Fibroblast of lung (primary cell): ENCODE results near the gene ACSL3. TPM values are rescaled to one million over a fixed set of nuclear protein-coding genes. Genes with fewer than 3 reads are reported as not detected.
A peak's percentile ranks its signal among the peaks of the same experiment; 100 is the strongest.

Source experiments
- DNase-seq, 2 donors: peaks; one replicate each; pipeline versions ENCODE4 v3.0.0 to v3.0.0-alpha.2; 2010; ENCODE audit warnings: low read depth in 2 of 2
- H2AFZ ChIP-seq: 2 replicates; pipeline ENCODE4 v1.5.1; 2012; ENCODE audit warnings: low read length, control low read depth, inconsistent platforms
- H3K27ac ChIP-seq: 2 replicates; pipeline ENCODE4 v1.5.1; 2011; ENCODE audit warnings: low read length, control low read depth; ENCODE audit not compliant: insufficient read depth
- H3K27me3 ChIP-seq: 2 replicates; pipeline ENCODE4 v1.5.1; 2011; ENCODE audit warnings: mild to moderate bottlenecking, low read length; ENCODE audit not compliant: control insufficient read depth, insufficient read depth
- H3K36me3 ChIP-seq: 2 replicates; pipeline ENCODE4 v1.5.1; 2011; ENCODE audit warnings: low read length; ENCODE audit not compliant: control insufficient read depth, insufficient read depth
- H3K4me1 ChIP-seq: 2 replicates; pipeline ENCODE4 v1.5.1; 2011; ENCODE audit warnings: low read length; ENCODE audit not compliant: control insufficient read depth, insufficient read depth; ENCODE audit errors: extremely low read depth
- H3K4me2 ChIP-seq: 2 replicates; pipeline ENCODE4 v1.5.1; 2011; ENCODE audit warnings: low read length, control low read depth; ENCODE audit not compliant: insufficient read depth; ENCODE audit errors: extremely low read depth
- H3K4me3 ChIP-seq, 4 experiments: fragments of 200-600 bp in 1 of 4; sonication (generic) in 1 of 4; replicated peaks in 1 of 4; 2 replicates each; pipeline ENCODE4 v1.5.1; 2011 to 2016; ENCODE audit warnings: low read length in 4 of 4, low read depth in 3 of 4, mild to moderate bottlenecking in 3 of 4, control low read depth in 2 of 4, inconsistent platforms in 1 of 4, mixed read lengths in 1 of 4; ENCODE audit not compliant: insufficient read depth in 1 of 4; ENCODE audit errors: control extremely low read depth in 1 of 4
- H3K79me2 ChIP-seq: 2 replicates; pipeline ENCODE4 v1.5.1; 2012; ENCODE audit warnings: mild to moderate bottlenecking, low read length, inconsistent platforms; ENCODE audit not compliant: control insufficient read depth, insufficient read depth
- H3K9ac ChIP-seq: 2 replicates; pipeline ENCODE4 v1.5.1; 2011; ENCODE audit warnings: mild to moderate bottlenecking, low read length, control low read depth; ENCODE audit not compliant: insufficient read depth
- H3K9me3 ChIP-seq: 2 replicates; pipeline ENCODE4 v1.5.1; 2012; ENCODE audit warnings: low read depth, low read length; ENCODE audit not compliant: control insufficient read depth, insufficient read depth
- H4K20me1 ChIP-seq: 2 replicates; pipeline ENCODE4 v1.5.1; 2011; ENCODE audit warnings: low read length; ENCODE audit not compliant: control insufficient read depth, insufficient read depth; ENCODE audit errors: extremely low read depth
- CTCF ChIP-seq, 2 donors: IDR thresholded peaks in 1 of 2; conservative IDR thresholded peaks in 1 of 2; 1 replicate in 1 of 2; 2 replicates in 1 of 2; pipeline ENCODE4 v1.5.1; 2011 to 2012; ENCODE audit warnings: low read length in 2 of 2, control low read depth in 1 of 2, inconsistent platforms in 1 of 2, low read depth in 1 of 2, mild to moderate bottlenecking in 1 of 2
- EZH2 ChIP-seq: IDR thresholded peaks from 2 replicates; pipeline ENCODE4 v1.5.1; 2012; ENCODE audit warnings: low read length, control low read depth, mild to moderate bottlenecking; ENCODE audit errors: missing control alignments
- polyA plus RNA-seq, 2 donors: library from polyadenylated mRNA; depleted of rRNA in 1 of 2; stranded (reverse) in 1 of 2; unstranded in 1 of 2; fragments of >200 nt; gene quantifications; 2 replicates each; pipeline ENCODE4 v1.2.1, GENCODE V29; 2011 to 2012; ENCODE audit warnings: missing spikeins in 1 of 2
- total RNA-seq: library from RNA; depleted of rRNA; stranded (reverse); fragments of >200 nt; gene quantifications from 2 replicates; pipeline ENCODE4 v1.2.1, GENCODE V29; 2014

The ACSL3 gene
- total and polyA plus RNA-seq, 2 donors (not counting 1 experiment from before 2014, with no cell fraction given), result 147 to 377 TPM

- H3K27ac ChIP-seq, result no peak overlapping the region
- H3K4me3 ChIP-seq, result no peak overlapping the region
- peaks cover 53% of the 10 kb centered on the region for H3K79me2 ChIP-seq
- peaks cover 14% of the 10 kb centered on the region for H3K4me1 ChIP-seq
- no peaks in the 10 kb centered on the region for H3K9me3 ChIP-seq
- TF ChIP-seq CTCF (conservative IDR thresholded peaks at IDR 0.05 in 1 of 2, IDR thresholded peaks at IDR 0.05 in 1 of 2; ENCODE audit: low read depth in 1 of 2, low read length in 2 of 2) (no peak), EZH2 (no peak)
- H4K20me1 ChIP-seq, result no peaks in the 10 kb centered on the region
- no peaks in the 10 kb centered on the region for H3K27me3 ChIP-seq
- peak; percentile 77 to 87 for DNase-seq
- no peak overlapping the region for H2AFZ ChIP-seq
- H3K36me3 ChIP-seq, result no peaks in the 10 kb centered on the region
- H3K9ac ChIP-seq, result no peak overlapping the region
- H3K4me2 ChIP-seq, result no peak overlapping the region
Observed at GRCh38 chr2:222900354-222900753, 39.5 kb downstream of the ACSL3 start.

- H3K9ac ChIP-seq, result no peak overlapping the region
- H3K4me1 ChIP-seq, result peaks cover 26% of the 10 kb centered on the region
- no peaks in the 10 kb centered on the region for H3K27me3 ChIP-seq
- TF ChIP-seq CTCF (conservative IDR thresholded peaks at IDR 0.05 in 1 of 2, IDR thresholded peaks at IDR 0.05 in 1 of 2; ENCODE audit: low read depth in 1 of 2, low read length in 2 of 2) (no peak), EZH2 (no peak)
- H3K36me3 ChIP-seq, result peaks cover 1% of the 10 kb centered on the region
- H2AFZ ChIP-seq, result no peak overlapping the region
- peaks cover 76% of the 10 kb centered on the region for H3K79me2 ChIP-seq
- H4K20me1 ChIP-seq, result no peaks in the 10 kb centered on the region
- H3K4me3 ChIP-seq, result no peak overlapping the region
- DNase-seq, result no peak
- H3K9me3 ChIP-seq, result no peaks in the 10 kb centered on the region
- no peak overlapping the region for H3K4me2 ChIP-seq
- H3K27ac ChIP-seq, result no peak overlapping the region
Observed at GRCh38 chr2:222902660-222903059, 41.8 kb downstream of the ACSL3 start.

- peak; percentile 49 to 81 for DNase-seq
- Histone ChIP-seq H2AFZ (no peak overlapping the region), H3K27me3 (no peaks in the 10 kb centered on the region), H3K9ac (no peak overlapping the region), H3K4me1 (peaks cover 29% of the 10 kb centered on the region), H3K79me2 (peaks cover 73% of the 10 kb centered on the region), H3K36me3 (peaks cover 1% of the 10 kb centered on the region), H3K4me2 (peak overlapping the region; percentile 41), H3K9me3 (no peaks in the 10 kb centered on the region), H3K27ac (peak overlapping the region; percentile 56), H4K20me1 (no peaks in the 10 kb centered on the region), H3K4me3 (no peak overlapping the region)
- TF ChIP-seq EZH2, result no peak
- TF ChIP-seq CTCF (conservative IDR thresholded peaks at IDR 0.05 in 1 of 2, IDR thresholded peaks at IDR 0.05 in 1 of 2; ENCODE audit: low read depth in 1 of 2, low read length in 2 of 2), result peak; percentile 59 to 66
Observed at GRCh38 chr2:222903234-222904220, 42.7 kb downstream of the ACSL3 start.
